Neural cell (in vitro differentiated cells): ENCODE data around the gene PDS5A. TPM values are rescaled to one million over a fixed set of nuclear protein-coding genes. Genes with fewer than 3 reads are reported as not detected.
"Not testable (repeated sequence)": the region's sequence is repeated elsewhere in the genome, so short reads cannot be mapped to it uniquely, and the experiment has no call there.

Experiments used
- H2AFZ ChIP-seq: fragments of 200-600, 300-800 bp; sonication (generic), shearing (Covaris generic); 2 replicates; pipeline ENCODE4 v1.6.0; 2014; ENCODE audit warnings: low read depth, mild to moderate bottlenecking, antibody characterized with exemption, low read length, moderate library complexity
- H3F3A ChIP-seq: fragments of 200-600 bp; shearing (Covaris generic); 2 replicates; pipeline ENCODE4 v1.6.1; 2016; ENCODE audit warnings: mild to moderate bottlenecking, moderate library complexity, mixed read lengths, antibody characterized with exemption, low read length; ENCODE audit not compliant: insufficient read depth, poor library complexity, severe bottlenecking
- H3K27ac ChIP-seq: fragments of 200-600, 300-800 bp; sonication (generic), shearing (Covaris generic); 2 replicates; pipeline ENCODE4 v1.5.1; 2014; ENCODE audit warnings: mild to moderate bottlenecking, low read length, moderate library complexity
- H3K27me3 ChIP-seq: fragments of 300-800, 200-600 bp; sonication (generic), shearing (Covaris generic); 2 replicates; pipeline ENCODE4 v1.6.0; 2014; ENCODE audit warnings: mild to moderate bottlenecking, low read depth, low read length, moderate library complexity; ENCODE audit not compliant: insufficient read depth
- H3K36me3 ChIP-seq: fragments of 300-800, 200-600 bp; sonication (generic), shearing (Covaris generic); 2 replicates; pipeline ENCODE4 v1.5.1; 2014; ENCODE audit warnings: mild to moderate bottlenecking, antibody characterized with exemption, low read length, moderate library complexity; ENCODE audit not compliant: insufficient read depth
- H3K4me2 ChIP-seq: fragments of 300-800, 200-600 bp; sonication (generic), shearing (Covaris generic); 2 replicates; pipeline ENCODE4 v1.6.0; 2014; ENCODE audit warnings: mild to moderate bottlenecking, low read length
- H3K4me3 ChIP-seq: fragments of 300-800, 200-600 bp; sonication (generic), shearing (Covaris generic); 2 replicates; pipeline ENCODE4 v1.5.1; 2014; ENCODE audit warnings: mild to moderate bottlenecking, low read length, moderate library complexity
- H3K79me2 ChIP-seq: fragments of 200-600 bp; shearing (Covaris generic); replicated peaks from 2 replicates; pipeline ENCODE4 v1.6.0; 2014; ENCODE audit warnings: mild to moderate bottlenecking, low read length, moderate library complexity; ENCODE audit not compliant: insufficient read depth
- H3K9ac ChIP-seq: fragments of 300-800, 200-600 bp; sonication (generic), shearing (Covaris generic); 2 replicates; pipeline ENCODE4 v1.6.1; 2016; ENCODE audit warnings: mild to moderate bottlenecking, low read length, mixed read lengths
- H3K9me2 ChIP-seq: fragments of 200-600 bp; shearing (Covaris generic); 2 replicates; pipeline ENCODE4 v1.6.1; 2016; ENCODE audit warnings: mild to moderate bottlenecking, low read length, mixed read lengths; ENCODE audit not compliant: insufficient read depth
- H3K9me3 ChIP-seq: fragments of 200-600, 300-800 bp; sonication (generic), shearing (Covaris generic); 2 replicates; pipeline ENCODE4 v1.6.1; 2016; ENCODE audit warnings: mild to moderate bottlenecking, mixed run types, low read length, moderate library complexity, mixed read lengths
- H4K20me1 ChIP-seq: fragments of 200-600 bp; shearing (Covaris generic); 2 replicates; pipeline ENCODE4 v1.6.1; 2016; ENCODE audit warnings: mild to moderate bottlenecking, mixed run types; ENCODE audit not compliant: insufficient read depth
- EP300 ChIP-seq: fragments of 450-650 bp; conservative IDR thresholded peaks from 2 replicates; pipeline ENCODE4 v1.6.1; 2014; ENCODE audit warnings: antibody characterized with exemption, mild to moderate bottlenecking, moderate library complexity; ENCODE audit not compliant: poor library complexity, severe bottlenecking
- EZH2 ChIP-seq: fragments of 200-600, 300-800 bp; shearing (Covaris generic), sonication (generic); IDR thresholded peaks from 2 replicates; pipeline ENCODE4 v1.6.1; 2014; ENCODE audit warnings: antibody characterized with exemption, low read length, borderline replicate concordance, mild to moderate bottlenecking; ENCODE audit not compliant: insufficient read depth, poor library complexity, severe bottlenecking
- MXI1 ChIP-seq: fragments of 450-650 bp; conservative IDR thresholded peaks from 2 replicates; pipeline ENCODE4 v1.6.1; 2014; ENCODE audit warnings: antibody characterized with exemption, mild to moderate bottlenecking; ENCODE audit not compliant: poor library complexity, severe bottlenecking
- POLR2AphosphoS5 ChIP-seq: IDR thresholded peaks from 2 replicates; pipeline ENCODE4 v1.6.1; 2012
- RAD21 ChIP-seq: fragments of 450-650 bp; conservative IDR thresholded peaks from 2 replicates; pipeline ENCODE4 v1.6.1; 2014; ENCODE audit warnings: antibody characterized with exemption, mild to moderate bottlenecking, moderate library complexity
- REST ChIP-seq: IDR thresholded peaks from 2 replicates; pipeline ENCODE4 v1.6.1; 2012; ENCODE audit warnings: borderline replicate concordance
- SMC3 ChIP-seq: fragments of 450-650 bp; conservative IDR thresholded peaks from 2 replicates; pipeline ENCODE4 v1.6.1; 2014; ENCODE audit warnings: antibody characterized with exemption, mild to moderate bottlenecking, moderate library complexity; ENCODE audit not compliant: poor library complexity
- TAF1 ChIP-seq: IDR thresholded peaks from 2 replicates; pipeline ENCODE4 v1.6.1; 2012; ENCODE audit warnings: low read depth
- polyA plus RNA-seq: library from polyadenylated mRNA; depleted of rRNA; stranded (reverse); fragments of >200 nt; gene quantifications from 2 replicates; pipeline ENCODE4 v1.2.3, GENCODE V29; 2014
- TF ChIP-seq, protein P1 (sequence below): fragments of 450-650 bp; IDR thresholded peaks from 2 replicates; pipeline ENCODE4 v1.5.1; 2014; ENCODE audit warnings: antibody characterized with exemption, mild to moderate bottlenecking, moderate library complexity; ENCODE audit not compliant: poor library complexity, severe bottlenecking

The PDS5A gene
- polyA plus RNA-seq, 1 donor from 2014 or later = 46.3 TPM

DNA sequence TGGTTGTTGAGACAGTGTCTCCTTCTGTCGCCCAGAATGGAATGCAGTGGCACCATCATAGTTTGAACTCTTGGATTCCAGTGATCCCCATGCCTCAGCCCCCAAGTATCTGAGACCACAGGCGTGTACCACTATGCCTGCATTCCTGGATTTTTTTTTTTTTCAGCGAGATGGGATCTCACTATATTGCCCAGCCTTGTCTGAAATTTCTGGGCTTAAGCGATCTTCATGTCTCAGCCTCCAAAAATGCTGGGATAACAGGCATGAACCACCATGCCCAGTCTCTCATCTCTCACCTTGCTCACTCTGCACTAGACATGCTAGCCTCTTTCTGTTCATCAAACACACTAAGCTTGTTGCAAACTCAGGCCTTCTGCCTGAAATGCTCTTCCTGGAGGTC is 175.7 kb downstream of the PDS5A start:
- Histone ChIP-seq H3K9ac (no peak overlapping the region), H3K36me3 (no peaks in the 10 kb centered on the region), H3K27me3 (no peaks in the 10 kb centered on the region), H3K9me2 (no peaks in the 10 kb centered on the region), H3K27ac (no peak overlapping the region), H3K4me3 (no peak overlapping the region), H4K20me1 (no peaks in the 10 kb centered on the region), H3K9me3 (no peaks in the 10 kb centered on the region), H2AFZ (no peak overlapping the region), H3F3A (no peaks in the 10 kb centered on the region), H3K79me2 (no peaks in the 10 kb centered on the region), H3K4me2 (no peak overlapping the region)
- TF ChIP-seq, protein P1, sequence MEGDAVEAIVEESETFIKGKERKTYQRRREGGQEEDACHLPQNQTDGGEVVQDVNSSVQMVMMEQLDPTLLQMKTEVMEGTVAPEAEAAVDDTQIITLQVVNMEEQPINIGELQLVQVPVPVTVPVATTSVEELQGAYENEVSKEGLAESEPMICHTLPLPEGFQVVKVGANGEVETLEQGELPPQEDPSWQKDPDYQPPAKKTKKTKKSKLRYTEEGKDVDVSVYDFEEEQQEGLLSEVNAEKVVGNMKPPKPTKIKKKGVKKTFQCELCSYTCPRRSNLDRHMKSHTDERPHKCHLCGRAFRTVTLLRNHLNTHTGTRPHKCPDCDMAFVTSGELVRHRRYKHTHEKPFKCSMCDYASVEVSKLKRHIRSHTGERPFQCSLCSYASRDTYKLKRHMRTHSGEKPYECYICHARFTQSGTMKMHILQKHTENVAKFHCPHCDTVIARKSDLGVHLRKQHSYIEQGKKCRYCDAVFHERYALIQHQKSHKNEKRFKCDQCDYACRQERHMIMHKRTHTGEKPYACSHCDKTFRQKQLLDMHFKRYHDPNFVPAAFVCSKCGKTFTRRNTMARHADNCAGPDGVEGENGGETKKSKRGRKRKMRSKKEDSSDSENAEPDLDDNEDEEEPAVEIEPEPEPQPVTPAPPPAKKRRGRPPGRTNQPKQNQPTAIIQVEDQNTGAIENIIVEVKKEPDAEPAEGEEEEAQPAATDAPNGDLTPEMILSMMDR = no peak
- TF ChIP-seq SMC3 = no peak
- TF ChIP-seq POLR2AphosphoS5 = no peak
- TF ChIP-seq MXI1 = no peak
- TF ChIP-seq RAD21 = no peak
- no peak for TF ChIP-seq EP300
- no peak for TF ChIP-seq TAF1
- TF ChIP-seq REST = no peak
- TF ChIP-seq EZH2 = no peak

DNA sequence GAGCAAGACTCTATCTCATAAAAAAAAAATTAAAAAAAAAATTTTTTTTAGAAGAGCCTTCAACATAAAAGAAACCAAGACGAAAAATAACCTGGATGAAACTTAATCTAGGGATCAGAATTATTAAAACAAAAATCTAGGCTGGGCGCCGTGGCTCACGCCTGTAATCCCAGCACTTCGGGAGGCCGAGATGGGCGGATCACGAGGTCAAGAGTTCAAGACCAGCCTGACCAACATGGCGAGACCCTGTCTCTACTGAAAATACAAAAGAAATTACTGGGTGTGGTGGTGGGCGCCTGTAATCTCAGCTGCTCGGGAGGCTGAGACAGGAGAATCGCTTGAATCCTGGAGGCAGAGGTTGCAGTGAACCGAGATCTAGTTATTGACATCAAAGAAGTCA is 184.7 kb downstream of the PDS5A start:
- not testable (repeated sequence) for H3K9ac ChIP-seq, H3K9me3 ChIP-seq, H3K4me3 ChIP-seq, H3K9me2 ChIP-seq, H3K36me3 ChIP-seq, H2AFZ ChIP-seq, H4K20me1 ChIP-seq, H3K27me3 ChIP-seq, H3K79me2 ChIP-seq, H3F3A ChIP-seq, H3K27ac ChIP-seq, H3K4me2 ChIP-seq

- Histone ChIP-seq H3K9me3 (no peaks in the 10 kb centered on the region), H3F3A (no peaks in the 10 kb centered on the region), H4K20me1 (no peaks in the 10 kb centered on the region), H3K9me2 (no peaks in the 10 kb centered on the region), H3K4me3 (no peak overlapping the region), H3K79me2 (no peaks in the 10 kb centered on the region), H3K9ac (no peak overlapping the region), H2AFZ (no peak overlapping the region), H3K4me2 (no peak overlapping the region), H3K36me3 (no peaks in the 10 kb centered on the region), H3K27ac (no peak overlapping the region), H3K27me3 (no peaks in the 10 kb centered on the region)
- TF ChIP-seq RAD21 (no peak), REST (no peak), EZH2 (no peak), POLR2AphosphoS5 (no peak), TAF1 (no peak), EP300 (no peak), SMC3 (no peak), MXI1 (no peak)
- TF ChIP-seq, protein P1 = no peak
These were observed 185.2 kb downstream of the PDS5A start for GRCh38 chr4:39792529-39792928.
